Ishikawa (cell line): ENCODE data around the gene RELT.

Experiments used
- CEBPB ChIP-seq: IDR thresholded peaks from 2 replicates; pipeline ENCODE4 v1.6.1; 2012
- CREB1 ChIP-seq: IDR thresholded peaks from 2 replicates; pipeline ENCODE4 v1.6.1; 2012; ENCODE audit warnings: low read depth
- EP300 ChIP-seq: IDR thresholded peaks from 2 replicates; pipeline ENCODE4 v1.6.1; 2012; ENCODE audit warnings: borderline replicate concordance
- NFIC ChIP-seq: IDR thresholded peaks from 2 replicates; pipeline ENCODE4 v1.6.1; 2012
- RAD21 ChIP-seq: IDR thresholded peaks from 2 replicates; pipeline ENCODE4 v1.6.1; 2012; ENCODE audit warnings: low read depth
- TAF1 ChIP-seq: IDR thresholded peaks from 2 replicates; pipeline ENCODE4 v1.6.1; 2012; ENCODE audit warnings: low read depth, mild to moderate bottlenecking
- TEAD4 ChIP-seq: IDR thresholded peaks from 2 replicates; pipeline ENCODE4 v1.6.1; 2012
- YY1 ChIP-seq: IDR thresholded peaks from 2 replicates; pipeline ENCODE4 v1.6.1; 2012; ENCODE audit warnings: low read depth
- TF ChIP-seq, protein P1 (sequence below): IDR thresholded peaks from 2 replicates; pipeline ENCODE4 v1.6.1; 2012

DNA sequence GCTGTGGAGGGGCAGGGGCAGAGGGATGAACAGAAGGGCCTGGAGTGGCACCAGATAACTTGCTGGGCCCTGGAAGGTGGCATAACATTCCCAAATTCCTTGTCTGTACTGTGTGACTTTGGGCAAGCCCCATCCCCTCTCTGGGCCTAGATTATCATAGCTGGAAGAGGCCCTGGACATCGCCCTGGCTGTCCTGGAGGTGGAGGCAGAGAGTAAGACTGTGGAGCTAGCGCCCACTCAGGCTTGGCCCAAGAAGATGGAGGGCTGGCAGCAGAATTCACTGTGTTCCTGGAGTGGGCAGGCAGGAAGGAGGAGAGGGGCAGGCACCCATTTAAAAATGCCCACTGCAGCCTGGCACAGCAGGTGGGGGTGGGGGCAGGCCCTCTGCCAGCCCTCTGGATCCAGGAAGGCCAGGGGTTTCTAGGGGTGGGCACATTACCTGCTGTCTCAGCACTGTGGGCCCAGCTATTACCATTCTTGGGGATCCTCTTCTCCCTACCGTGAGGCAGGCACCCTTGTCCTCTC is 45.6 kb upstream of the RELT start:
- TF ChIP-seq CEBPB (no peak), EP300 (no peak), CREB1 (no peak), TAF1 (no peak), NFIC (no peak), RAD21 (peak; percentile 44; the same call in 1 of the 2 replicates), YY1 (no peak), TEAD4 (no peak)
- TF ChIP-seq, protein P1, sequence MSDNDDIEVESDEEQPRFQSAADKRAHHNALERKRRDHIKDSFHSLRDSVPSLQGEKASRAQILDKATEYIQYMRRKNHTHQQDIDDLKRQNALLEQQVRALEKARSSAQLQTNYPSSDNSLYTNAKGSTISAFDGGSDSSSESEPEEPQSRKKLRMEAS, result no peak
